Measurements from ENCODE around the gene MRGPRF.

DNA sequence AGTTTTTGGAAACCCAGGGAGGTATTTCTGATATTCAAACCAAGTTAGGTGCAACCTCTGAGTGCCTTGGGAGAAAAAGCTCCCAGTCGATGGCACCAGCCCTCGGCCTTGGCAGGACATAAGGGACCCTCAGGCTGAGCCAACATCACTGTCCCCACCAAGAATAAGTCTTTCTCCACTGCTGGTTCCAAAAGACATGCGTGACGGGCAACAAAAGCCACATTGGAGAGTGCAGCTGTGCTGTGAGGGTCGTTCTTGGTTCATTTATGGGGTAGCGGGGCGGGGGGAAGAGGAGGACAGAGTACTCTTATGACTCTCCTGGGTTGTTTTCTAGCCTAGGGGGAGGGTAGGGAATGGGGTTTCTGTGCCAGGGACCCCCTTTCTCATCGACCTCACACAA, 24.5 kb upstream of the MRGPRF start:
- TF ChIP-seq, protein P1, sequence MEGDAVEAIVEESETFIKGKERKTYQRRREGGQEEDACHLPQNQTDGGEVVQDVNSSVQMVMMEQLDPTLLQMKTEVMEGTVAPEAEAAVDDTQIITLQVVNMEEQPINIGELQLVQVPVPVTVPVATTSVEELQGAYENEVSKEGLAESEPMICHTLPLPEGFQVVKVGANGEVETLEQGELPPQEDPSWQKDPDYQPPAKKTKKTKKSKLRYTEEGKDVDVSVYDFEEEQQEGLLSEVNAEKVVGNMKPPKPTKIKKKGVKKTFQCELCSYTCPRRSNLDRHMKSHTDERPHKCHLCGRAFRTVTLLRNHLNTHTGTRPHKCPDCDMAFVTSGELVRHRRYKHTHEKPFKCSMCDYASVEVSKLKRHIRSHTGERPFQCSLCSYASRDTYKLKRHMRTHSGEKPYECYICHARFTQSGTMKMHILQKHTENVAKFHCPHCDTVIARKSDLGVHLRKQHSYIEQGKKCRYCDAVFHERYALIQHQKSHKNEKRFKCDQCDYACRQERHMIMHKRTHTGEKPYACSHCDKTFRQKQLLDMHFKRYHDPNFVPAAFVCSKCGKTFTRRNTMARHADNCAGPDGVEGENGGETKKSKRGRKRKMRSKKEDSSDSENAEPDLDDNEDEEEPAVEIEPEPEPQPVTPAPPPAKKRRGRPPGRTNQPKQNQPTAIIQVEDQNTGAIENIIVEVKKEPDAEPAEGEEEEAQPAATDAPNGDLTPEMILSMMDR (conservative IDR thresholded peaks at IDR 0.05; ENCODE audit: low read length) = no peak
- TF ChIP-seq EZH2phosphoT487 (IDR thresholded peaks at IDR 0.05; ENCODE audit: borderline replicate concordance) = no peak

Data from Loucy (cell line).